Renal cortical epithelial cell (primary cell): ENCODE data around the gene CXCR6. TPM values are rescaled to one million over a fixed set of nuclear protein-coding genes. Genes with fewer than 3 reads are reported as not detected.

Experiments
- DNase-seq: peaks from one replicate; pipeline ENCODE4 v3.0.0-alpha.2; 2011; ENCODE audit warnings: low read depth
- total RNA-seq: library from RNA; depleted of rRNA; stranded (reverse); fragments of >200 nt; gene quantifications from 2 replicates; pipeline ENCODE4 v1.2.3, GENCODE V29; 2014

The CXCR6 gene
- total RNA-seq, 1 donor from 2014 or later: not detected

DNA sequence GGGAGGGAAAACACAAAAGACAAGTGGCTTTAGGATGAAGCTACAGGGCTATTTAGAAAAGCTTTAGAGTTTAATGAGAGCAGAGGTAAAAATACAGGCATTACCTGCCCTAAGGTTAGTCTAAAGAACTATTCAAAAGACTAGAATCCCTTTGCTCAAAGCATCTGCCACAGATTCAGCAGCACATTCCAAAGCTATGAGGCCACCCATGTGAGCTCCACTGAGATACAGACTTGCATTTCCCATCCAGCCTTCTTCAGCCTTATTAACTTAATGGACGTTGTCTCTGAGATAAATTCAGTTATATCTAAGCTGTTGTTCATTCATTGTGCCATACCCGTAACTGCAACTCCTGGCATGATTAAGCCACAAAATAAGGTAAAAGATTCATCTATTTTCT, 25.4 kb downstream of the CXCR6 start:
- DNase-seq: no peak

DNA sequence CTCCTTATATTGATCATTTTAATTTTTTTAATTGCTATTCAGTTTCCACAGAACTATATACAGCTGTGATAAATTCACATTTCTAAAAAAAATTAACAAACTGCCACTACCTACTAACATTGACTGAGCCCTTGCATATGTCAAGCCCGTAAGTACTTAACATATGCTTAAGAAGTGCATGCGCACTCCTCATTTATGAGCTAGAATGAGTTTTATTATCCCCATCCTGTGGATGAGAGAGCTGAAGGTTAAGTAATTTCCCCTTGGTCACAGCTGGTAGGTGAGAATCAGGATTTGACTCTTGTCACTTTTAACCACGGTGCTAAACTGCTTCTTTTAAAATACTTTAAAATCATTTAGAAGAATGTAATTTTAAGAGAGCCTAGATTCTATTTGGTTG, 25.9 kb downstream of the CXCR6 start:
- DNase-seq: no peak

DNA sequence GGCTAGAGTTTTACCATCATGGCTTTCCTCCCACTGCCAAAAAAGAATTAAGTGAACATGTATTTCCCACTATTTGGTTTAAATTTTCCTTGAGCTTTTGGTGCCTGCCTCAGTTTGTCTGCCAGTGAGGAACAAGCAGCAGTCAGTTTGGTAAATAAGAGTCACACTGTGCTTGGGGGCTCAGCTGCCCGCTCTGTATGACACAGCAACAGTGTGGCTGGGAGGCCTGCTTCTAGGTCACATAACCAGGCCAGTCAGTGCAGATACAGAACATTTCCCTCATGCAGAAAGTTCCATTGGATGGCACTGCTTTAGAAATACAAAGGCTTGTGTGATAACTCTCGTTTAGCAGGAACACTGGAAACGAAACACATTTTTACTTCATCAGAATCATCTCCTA, 26.7 kb downstream of the CXCR6 start:
- DNase-seq: no peak

DNA sequence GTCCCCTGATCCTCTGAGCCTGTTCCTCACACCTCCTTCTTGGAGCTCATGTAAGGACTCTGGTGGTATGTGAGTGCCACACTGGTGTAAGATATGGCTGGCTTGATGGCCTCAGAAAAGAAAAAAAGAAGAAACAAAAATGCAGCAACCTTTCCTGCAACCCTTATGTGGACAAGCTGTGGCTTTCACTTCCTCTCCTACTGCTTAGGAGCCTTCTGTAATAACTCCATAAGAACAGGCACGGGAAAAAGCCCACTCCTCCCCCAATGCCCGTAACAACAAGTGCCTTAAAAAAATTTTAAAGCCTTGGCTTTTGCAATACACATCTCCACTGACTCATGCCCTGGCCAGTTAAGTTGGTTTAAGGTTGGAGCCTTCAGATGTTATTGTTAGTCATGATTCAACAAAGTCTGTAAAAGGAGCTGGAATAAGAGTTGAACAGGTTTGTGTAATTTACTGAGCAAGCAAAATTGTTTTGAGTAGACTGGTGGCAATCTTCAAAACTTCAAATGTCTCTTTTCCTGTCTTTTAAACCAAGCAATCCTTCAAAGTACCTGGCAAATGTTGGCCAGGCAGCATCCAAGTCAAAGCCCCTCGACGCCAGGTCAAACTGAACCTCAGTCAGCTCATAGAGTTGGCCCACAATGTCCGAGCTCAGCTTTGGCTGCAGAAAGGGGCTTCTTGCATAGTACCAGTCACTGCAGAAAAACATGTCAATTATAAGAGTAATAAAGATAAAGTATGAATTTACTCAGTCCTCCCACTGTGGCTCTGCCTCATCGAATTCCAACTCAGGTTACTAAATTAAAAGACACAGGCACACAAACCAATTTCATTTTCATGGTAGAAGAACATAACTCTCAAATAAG, 29.5 kb downstream of the CXCR6 start:
- DNase-seq: peak; percentile 98

DNA sequence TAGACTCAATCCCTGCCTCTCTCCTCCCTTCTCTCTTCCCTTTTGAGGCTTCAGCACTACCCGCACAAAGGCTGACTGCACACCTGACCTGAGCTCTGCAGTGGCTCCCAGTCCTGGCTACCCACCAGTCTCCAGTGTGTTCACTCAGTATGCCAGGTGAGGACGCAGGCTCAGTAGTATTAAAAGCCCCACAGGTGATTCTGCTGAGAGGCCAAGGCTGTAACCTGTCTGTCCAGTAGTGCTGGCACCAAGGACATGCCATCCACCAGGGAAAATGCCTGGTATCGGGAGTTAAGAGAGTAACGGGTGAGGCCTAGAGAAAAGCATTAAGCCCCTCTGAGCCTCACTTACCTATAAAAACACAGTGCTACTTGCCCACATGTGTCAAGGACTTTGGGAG, 31.4 kb downstream of the CXCR6 start:
- DNase-seq: no peak

DNA sequence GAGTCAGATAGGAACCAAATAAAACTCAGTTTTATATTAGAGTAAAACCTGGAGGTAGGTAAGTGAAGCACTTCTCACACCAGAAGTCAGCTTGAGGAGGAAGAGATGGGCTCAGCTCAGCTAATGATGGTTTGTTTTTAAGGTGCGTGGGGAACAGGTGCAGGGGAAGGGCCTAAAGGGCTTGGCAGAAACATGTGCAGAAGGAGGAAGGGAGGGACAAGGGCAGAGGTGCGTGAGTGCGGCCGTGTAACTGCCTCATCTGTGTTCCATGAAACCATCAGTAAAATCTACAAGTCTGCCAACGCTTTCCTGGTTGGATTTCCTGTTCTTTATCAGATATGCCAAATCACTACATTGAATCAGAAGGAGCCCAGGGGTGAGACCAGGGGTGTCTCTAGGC, 32.4 kb downstream of the CXCR6 start:
- no peak for DNase-seq

DNA sequence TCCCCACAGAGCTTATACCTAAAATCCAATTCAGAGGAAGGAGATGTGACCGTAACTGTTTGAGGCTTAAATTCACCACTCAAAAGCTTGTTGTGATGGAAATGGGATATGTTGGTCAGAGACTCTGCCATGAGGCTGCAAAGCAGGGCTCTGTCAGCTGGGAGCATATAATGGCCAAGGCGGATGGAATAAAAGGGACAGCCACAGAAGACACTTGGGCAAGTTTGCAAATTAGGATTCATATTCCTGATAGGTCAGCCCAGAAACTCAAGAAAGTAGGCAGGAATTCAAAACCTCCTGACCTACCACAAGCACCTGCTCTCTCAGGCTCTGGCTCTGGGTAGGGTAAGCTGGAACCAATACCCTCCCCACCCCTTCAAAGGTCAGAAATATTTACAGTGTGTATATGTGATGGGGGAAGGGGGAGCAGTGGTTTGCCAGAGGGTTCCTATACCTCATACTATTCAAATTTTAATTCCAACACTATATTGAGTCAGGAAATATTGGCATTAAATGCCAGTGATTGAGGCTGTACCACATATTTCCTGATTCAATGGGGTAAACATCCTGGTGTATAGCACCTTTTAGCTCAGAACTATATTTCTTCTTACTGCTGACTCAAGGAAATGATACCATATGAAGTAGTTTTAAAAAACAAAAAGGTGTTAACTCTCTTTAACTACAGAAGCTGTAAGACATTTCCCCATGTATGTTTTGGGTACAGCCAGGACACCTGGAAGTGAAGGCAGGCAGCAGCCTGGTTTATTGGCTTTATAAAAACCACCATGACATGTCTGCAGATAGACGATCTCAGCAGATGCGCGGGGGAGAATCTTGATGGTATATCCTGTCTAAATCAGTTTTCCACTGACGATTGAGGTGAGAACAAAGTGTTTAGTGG, 33.2 kb downstream of the CXCR6 start:
- no peak for DNase-seq

DNA sequence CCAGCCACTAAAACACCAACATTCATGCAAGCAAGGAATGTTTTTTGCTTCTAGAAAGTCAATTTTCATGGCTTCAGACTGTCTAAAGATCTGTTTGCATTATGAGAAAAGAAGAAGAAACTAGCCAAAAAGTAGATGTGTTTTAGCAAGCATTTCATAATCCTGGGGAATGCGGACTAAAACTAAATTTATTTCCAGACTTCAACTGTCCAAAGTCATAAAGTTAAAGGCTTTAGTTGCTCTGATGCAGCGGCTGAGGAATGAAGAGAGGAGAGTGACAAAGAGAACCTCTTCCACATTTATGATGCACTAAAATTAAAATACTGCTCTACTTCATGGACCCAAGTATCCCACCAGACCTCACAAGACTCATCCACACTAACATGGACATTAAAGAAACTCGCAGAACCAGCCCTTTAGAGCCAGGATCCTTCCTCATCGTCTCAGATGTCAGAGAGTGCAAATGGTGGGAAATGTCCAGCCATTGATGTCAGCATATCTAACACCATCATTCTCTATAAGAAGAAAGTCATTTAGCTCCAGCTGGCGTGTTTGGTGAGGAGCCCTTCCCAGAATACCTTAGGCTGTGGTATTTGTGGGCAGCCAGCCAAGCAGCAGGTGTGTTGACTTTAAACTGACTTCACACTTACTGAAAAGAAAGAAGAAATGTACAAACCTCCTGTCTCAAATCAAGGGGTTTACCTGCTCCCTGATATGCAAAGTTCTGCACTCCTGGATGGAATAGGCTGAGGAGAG, 34.9 kb downstream of the CXCR6 start:
- no peak for DNase-seq

DNA sequence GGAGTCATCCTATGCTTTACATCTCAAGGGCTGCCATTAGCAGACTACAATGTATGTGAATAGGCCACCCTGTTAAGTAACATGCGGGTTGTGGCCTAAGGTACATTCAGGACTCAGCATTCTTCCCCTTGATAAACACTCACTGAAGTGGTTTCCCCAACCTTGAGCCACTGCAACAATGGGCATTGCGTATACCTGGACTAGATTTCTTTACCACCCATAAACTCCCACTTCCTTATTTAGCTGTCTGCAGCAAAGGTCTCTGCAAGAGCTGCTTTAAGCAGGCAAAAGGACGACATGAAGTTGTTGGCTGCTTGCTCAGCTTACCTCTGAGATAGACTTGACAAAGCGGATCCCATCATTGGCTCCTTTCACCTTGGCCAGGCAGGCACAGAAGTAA, 36.1 kb downstream of the CXCR6 start:
- DNase-seq: no peak

DNA sequence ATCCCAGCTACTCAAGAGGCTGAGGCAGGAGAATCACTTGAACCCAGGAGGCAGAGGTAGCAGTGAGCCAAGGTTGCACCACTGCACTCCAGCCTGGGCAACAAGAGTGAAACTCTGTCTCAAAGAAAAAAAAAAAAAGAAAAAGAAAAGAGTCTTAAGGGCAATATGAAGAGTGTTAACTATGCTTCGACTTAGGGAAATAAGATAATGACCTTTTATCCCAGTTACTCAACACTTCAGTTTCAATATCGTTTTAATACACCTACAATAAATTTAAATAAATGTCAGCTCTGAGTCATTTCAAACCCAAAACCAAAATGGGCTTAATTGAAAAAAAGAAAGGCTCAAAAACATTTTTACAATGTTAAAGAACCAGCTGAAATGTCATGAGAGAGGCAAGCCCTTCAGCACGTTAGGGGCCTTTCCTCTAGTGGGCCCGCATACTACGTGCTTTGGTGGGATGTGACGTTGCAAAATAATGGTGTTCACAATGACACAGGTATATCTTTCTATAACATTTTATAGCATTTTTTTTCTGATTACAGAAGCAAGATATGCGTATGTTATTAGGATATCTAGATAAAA, 37.1 kb downstream of the CXCR6 start:
- no peak for DNase-seq

DNA sequence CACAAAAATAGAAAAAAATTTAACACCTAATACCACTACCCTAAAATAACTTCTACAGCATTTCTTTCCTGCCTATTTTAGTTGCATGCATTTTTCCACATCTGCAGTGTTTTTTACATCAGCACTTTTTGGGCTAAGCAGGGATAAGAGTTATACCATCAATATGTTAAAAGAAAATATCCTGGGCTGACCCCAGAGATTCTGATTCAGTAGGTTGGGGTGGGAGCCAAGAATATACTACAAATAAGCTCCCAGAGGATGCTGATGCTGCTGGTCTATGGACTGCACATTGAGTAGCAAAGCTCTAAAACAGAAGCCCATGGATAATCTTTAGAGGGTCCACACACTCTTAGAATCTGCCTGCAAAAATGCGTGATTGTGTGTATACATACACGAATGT, 37.6 kb downstream of the CXCR6 start:
- DNase-seq: no peak

DNA sequence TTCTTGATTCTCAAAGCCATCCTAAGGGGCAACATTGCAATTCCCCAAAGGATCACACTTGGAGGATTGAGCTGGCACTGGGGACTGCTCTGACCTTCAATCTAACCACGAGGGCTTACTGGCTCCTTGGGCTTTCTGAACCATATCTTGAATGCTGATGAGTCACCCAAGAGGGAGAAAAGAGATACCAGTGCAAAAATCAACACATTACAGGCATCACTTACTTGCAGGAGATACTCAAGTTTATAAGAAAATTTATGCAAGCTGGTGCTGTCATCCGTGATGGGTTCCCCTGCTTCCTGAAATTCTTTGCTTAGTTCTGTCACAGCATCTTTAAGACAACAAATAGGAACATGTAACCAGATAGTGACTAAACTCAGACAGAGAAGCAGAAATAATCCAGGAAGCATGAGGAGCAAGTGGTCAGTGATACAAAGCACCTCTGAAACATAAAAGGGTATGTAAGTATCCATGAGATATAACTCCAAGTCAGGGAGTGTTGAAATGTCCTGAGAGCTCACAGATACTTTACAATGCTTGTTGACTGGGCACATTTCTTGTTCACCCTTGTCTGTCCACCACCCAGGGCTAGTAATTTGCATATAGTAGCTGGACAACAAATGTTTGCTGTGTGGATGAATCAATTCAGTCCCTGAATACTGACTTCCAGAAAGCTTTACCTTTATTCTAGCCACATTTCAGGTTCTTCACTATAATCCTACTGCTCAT, 38.2 kb downstream of the CXCR6 start:
- peak; percentile 91 for DNase-seq

DNA sequence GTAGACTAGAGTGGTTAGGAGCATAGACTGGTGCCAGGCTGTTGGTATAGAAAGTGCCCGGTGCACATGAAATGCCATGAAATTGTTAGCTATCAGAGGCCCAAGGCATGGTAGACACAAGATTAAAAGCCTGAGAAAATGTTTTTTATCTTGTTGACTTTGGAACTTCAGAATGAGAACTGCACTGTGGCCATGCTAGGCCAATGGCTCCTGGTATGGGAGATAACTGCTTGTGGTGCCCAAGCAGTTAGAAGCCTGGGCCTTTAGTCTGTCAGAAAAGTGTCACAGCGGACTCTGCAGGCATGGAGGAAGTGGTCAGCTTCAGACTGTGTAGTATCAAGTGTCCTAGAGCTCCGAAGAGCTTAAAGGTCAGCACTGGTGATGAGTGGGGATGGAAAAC, 40.5 kb downstream of the CXCR6 start:
- no peak for DNase-seq

DNA sequence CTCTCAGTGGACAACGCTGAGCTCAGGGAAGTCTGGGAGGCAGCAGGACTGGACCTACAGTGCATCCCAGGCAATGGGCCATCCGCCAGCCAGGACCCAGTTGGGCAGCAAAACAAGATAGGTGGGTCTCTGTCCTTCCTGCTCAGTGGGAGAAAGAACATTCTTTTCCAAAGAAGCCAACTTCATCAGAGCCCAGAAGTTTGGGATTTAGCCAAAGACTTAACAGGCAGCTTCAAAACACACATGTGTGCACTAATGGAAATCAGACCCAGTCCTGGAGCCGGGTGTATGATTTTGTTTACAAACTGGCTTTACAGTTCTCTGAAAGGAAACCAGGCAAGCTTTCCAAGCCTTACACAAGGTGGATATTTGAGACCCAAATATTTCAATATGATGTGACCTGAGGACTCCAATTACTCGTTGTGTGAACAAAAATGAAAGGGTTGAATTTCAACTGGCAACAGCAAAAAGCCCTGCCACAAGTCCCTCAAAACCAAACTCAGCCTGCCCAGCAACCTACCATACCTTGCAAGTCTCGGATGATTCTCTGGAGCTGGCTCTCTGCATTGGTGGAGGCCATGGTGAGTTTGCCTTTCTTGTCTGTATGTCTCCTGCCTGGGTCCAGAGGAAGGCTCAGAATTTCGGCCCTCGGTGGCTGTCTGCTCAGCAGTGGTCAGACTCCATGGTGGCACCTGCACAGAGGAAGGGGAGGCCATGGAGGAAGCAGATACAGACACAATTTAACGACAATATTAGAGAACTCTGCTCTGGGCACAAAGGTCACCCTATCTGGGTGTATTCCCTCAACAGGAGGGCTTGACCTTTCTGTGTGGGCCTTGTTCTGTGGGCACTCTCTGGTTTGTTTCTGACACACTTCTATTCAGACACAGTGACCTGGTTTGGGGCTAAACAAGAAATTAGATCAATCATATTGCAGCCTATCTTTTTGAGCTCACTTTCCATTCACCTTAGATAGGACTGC, 41.4 kb downstream of the CXCR6 start:
- DNase-seq: no peak

DNA sequence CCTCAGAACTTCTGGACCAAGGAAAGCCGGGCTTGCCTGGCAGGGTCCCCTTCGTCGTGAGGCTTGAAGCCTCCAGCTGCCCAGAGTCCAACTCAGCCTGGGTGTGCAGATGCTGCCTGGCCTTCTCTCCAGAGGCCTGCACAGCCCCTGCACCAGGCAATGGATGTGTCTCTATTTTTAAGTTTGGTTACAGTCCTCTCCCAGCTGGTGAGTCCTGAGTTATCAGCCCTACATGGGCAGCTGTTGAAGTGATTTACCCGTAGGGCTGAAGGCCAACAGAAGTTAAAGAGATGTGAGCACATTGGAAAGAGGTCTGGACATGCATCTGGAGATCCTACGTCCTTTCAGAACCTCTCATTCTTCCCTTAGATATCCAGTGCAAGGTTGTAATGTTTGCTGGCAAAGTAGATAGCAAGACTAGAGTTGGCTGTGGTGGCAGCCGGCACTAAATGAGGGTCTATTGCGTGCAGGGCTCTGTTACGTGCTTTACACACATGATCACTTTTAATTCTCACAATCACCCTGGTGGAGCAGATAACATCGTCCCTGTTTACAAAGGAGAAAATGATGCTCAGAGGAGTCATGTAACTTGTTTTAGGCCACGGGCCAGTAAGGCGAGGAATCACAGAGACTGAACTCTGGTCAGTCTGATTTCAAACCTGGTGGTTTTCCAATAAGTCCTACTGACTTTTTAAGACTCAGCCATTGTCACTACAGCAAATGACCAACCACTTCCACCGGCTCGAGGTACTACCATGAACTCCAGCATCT, 42.5 kb downstream of the CXCR6 start:
- no peak for DNase-seq

DNA sequence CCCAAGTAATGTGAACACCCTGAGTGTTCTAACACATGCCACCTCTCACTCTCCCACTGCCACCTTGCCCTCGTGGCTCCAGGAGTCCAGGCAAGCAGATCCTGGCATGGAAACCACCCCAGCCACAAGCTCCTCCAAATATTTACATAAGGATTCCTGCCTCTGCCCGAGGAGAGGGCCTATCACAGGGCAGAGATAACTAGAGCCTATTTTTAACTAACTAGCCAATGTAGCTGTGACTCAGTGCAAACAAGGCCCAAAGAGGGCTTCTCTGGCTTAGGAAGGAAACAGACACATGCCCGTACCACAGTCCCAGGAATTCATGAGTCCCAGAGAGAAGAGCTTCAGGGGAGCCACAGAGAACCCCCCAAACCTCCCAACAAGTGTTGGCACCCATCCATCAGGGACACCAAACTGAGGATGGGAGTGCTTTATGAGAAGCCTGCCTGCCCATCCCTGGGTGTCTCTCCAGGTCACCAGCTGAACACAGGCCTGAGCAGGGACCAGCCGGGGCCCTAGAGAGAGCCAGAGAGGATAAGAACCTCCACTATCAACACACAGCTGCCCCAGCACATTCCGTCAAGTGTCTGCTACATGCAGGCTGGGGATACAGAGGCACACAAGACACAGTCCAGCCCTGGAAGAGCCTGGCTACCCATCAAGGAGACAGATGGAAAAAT, 43.2 kb downstream of the CXCR6 start:
- peak; percentile 87 for DNase-seq

DNA sequence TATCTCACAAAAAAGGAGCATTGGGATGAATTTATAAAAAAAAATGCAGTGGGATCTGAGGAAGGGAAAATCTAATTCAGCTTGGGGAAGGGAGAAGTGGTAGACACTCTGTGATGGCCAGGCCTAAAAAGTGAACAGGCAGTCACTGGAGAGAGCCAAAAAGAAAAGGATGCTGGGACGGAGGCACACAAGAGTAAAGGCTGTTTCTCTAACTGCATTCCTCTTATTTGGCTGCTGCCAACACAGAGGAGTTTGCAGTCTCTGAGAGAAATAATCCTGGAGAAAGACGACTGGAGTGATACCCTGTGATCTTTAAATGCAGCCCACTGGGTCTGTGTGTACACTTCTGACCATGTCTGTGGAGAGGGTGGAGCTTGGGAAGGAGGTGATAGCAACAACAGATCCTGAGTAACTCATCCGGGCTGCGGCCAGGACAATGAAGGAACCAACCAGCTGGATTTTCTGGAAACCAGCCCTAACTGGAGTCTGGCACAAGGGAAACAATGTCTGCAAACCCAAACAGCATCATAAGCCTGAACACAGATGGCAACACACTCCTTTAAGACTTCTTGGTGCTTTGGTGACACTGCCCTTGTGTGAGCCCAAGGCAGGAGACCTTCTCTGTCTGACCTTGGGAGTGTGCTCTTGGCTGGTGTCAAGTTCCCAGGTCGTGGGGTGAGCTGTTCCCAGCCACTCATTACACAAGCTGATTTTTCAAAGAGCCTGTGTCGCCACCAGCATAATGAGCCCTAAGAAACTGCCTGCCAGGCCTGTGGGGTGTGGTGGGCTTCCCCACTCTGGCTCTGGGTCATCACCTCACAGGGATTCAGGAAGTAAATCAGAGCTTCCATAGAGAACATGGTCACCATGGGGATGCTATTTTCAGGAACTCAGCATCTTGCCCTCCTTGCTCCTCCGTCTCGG, 44.4 kb downstream of the CXCR6 start:
- DNase-seq: no peak
